H9 (cell line): Measurements from ENCODE around the gene GABBR2. TPM values are rescaled to one million over a fixed set of nuclear protein-coding genes. Genes with fewer than 3 reads are reported as not detected.

Experiments used
- DNase-seq: peaks from one replicate; pipeline ENCODE4 v3.0.0-alpha.2; 2017
- H2AFZ ChIP-seq: one replicate; pipeline ENCODE4 v1.6.1; 2013; ENCODE audit warnings: mild to moderate bottlenecking, low read length, control low read depth, moderate library complexity
- H2AK5ac ChIP-seq: 2 replicates; pipeline ENCODE4 v1.6.1; 2013; ENCODE audit warnings: low read length, control low read depth, mixed read lengths; ENCODE audit not compliant: insufficient read length
- H2BK120ac ChIP-seq: one replicate; pipeline ENCODE4 v1.6.1; 2013; ENCODE audit warnings: low read depth, mild to moderate bottlenecking, low read length, control low read depth, inconsistent platforms; ENCODE audit not compliant: poor library complexity, severe bottlenecking
- H2BK12ac ChIP-seq: 2 replicates; pipeline ENCODE4 v1.6.1; 2013; ENCODE audit warnings: low read length, control low read depth, mixed read lengths, low read depth; ENCODE audit not compliant: insufficient read length
- H2BK15ac ChIP-seq: 2 replicates; pipeline ENCODE4 v1.6.1; 2013; ENCODE audit warnings: low read depth, low read length, control low read depth
- H2BK20ac ChIP-seq: one replicate; pipeline ENCODE4 v1.6.1; 2013; ENCODE audit warnings: low read depth, mild to moderate bottlenecking, low read length, control low read depth, inconsistent platforms; ENCODE audit not compliant: poor library complexity, severe bottlenecking
- H2BK5ac ChIP-seq: 2 replicates; pipeline ENCODE4 v1.6.1; 2013; ENCODE audit warnings: low read length, control low read depth, mixed read lengths; ENCODE audit not compliant: insufficient read length
- H3K14ac ChIP-seq: 2 replicates; pipeline ENCODE4 v1.6.1; 2013; ENCODE audit warnings: low read length, control low read depth; ENCODE audit not compliant: insufficient read depth
- H3K18ac ChIP-seq: 2 replicates; pipeline ENCODE4 v1.6.1; 2013; ENCODE audit warnings: low read depth, mild to moderate bottlenecking, mixed read lengths, low read length, control low read depth; ENCODE audit not compliant: insufficient read length
- H3K23ac ChIP-seq: 2 replicates; pipeline ENCODE4 v1.6.1; 2013; ENCODE audit warnings: low read length, control low read depth, mixed read lengths, low read depth; ENCODE audit not compliant: insufficient read length
- H3K23me2 ChIP-seq: 2 replicates; pipeline ENCODE4 v1.6.1; 2013; ENCODE audit warnings: low read depth, mild to moderate bottlenecking, mixed read lengths, low read length, control low read depth; ENCODE audit not compliant: insufficient read length, poor library complexity, severe bottlenecking
- H3K27ac ChIP-seq: 2 replicates; pipeline ENCODE4 v1.5.1; 2013; ENCODE audit warnings: low read length, control low read depth, mixed read lengths, low read depth; ENCODE audit not compliant: insufficient read length
- H3K27me3 ChIP-seq: 2 replicates; pipeline ENCODE4 v1.6.1; 2013; ENCODE audit warnings: low read length, control low read depth, inconsistent platforms; ENCODE audit not compliant: insufficient read depth
- H3K4ac ChIP-seq: 2 replicates; pipeline ENCODE4 v1.6.1; 2013; ENCODE audit warnings: low read depth, mild to moderate bottlenecking, control low read depth, inconsistent platforms, low read length, moderate library complexity
- H3K4me1 ChIP-seq: 2 replicates; pipeline ENCODE4 v1.6.1; 2013; ENCODE audit warnings: low read length, control low read depth, inconsistent platforms; ENCODE audit not compliant: insufficient read depth
- H3K4me2 ChIP-seq: 2 replicates; pipeline ENCODE4 v1.6.1; 2013; ENCODE audit warnings: low read length, control low read depth, mixed read lengths; ENCODE audit not compliant: insufficient read length, insufficient read depth
- H3K56ac ChIP-seq: 2 replicates; pipeline ENCODE4 v1.6.1; 2013; ENCODE audit warnings: low read depth, mild to moderate bottlenecking, mixed read lengths, low read length, control low read depth; ENCODE audit not compliant: insufficient read length
- H3K79me1 ChIP-seq: 2 replicates; pipeline ENCODE4 v1.6.1; 2013; ENCODE audit warnings: low read depth, mild to moderate bottlenecking, moderate library complexity, low read length, control low read depth, inconsistent platforms; ENCODE audit not compliant: insufficient read depth, poor library complexity, severe bottlenecking
- H3K79me2 ChIP-seq: 2 replicates; pipeline ENCODE4 v1.6.1; 2013; ENCODE audit warnings: low read length, control low read depth, inconsistent platforms; ENCODE audit not compliant: insufficient read depth
- H3K9ac ChIP-seq: 2 replicates; pipeline ENCODE4 v1.6.1; 2013; ENCODE audit warnings: low read length, control low read depth, mixed read lengths; ENCODE audit not compliant: insufficient read length; ENCODE audit errors: extremely low read depth
- H3K9me3 ChIP-seq: one replicate; pipeline ENCODE4 v1.6.1; 2013; ENCODE audit warnings: low read depth, low read length, inconsistent platforms; ENCODE audit not compliant: control insufficient read depth
- H3T11ph ChIP-seq: one replicate; pipeline ENCODE4 v1.6.1; 2013; ENCODE audit warnings: mild to moderate bottlenecking, low read length, control low read depth, inconsistent platforms
- H4K20me1 ChIP-seq: one replicate; pipeline ENCODE4 v1.6.1; 2013; ENCODE audit not compliant: control insufficient read depth, insufficient read length, insufficient read depth
- H4K5ac ChIP-seq: 2 replicates; pipeline ENCODE4 v1.6.1; 2013; ENCODE audit warnings: low read depth, mild to moderate bottlenecking, mixed read lengths, low read length, control low read depth; ENCODE audit not compliant: insufficient read length
- H4K8ac ChIP-seq: replicated peaks from 2 replicates; pipeline ENCODE4 v1.6.1; 2013; ENCODE audit warnings: low read length, control low read depth, mixed read lengths, low read depth; ENCODE audit not compliant: insufficient read length
- H4K91ac ChIP-seq: 2 replicates; pipeline ENCODE4 v1.6.1; 2013; ENCODE audit warnings: low read depth, mild to moderate bottlenecking, moderate library complexity, mixed read lengths, low read length, control low read depth; ENCODE audit not compliant: insufficient read length
- H3K27ac Mint-ChIP-seq, 3 experiments: 2 replicates in 2 of 3; 3 replicates in 1 of 3; pipeline ENCODE4 v1.8.0; 2020 to 2021; ENCODE audit warnings: mixed read lengths in 3 of 3, mild to moderate bottlenecking in 1 of 3, moderate library complexity in 1 of 3
- H3K27me3 Mint-ChIP-seq: 2 replicates; pipeline ENCODE4 v1.8.0; 2021; ENCODE audit warnings: low read depth, mild to moderate bottlenecking, moderate library complexity, mixed read lengths
- H3K36me3 Mint-ChIP-seq, 3 experiments: 2 replicates in 2 of 3; 3 replicates in 1 of 3; pipeline ENCODE4 v1.8.0; 2020 to 2021; ENCODE audit warnings: low read depth in 3 of 3, mixed read lengths in 3 of 3; ENCODE audit not compliant: insufficient read depth in 1 of 3
- H3K4me1 Mint-ChIP-seq, 2 experiments: 2 replicates each; pipeline ENCODE4 v1.8.0; 2020; ENCODE audit warnings: mixed read lengths in 2 of 2
- H3K4me3 Mint-ChIP-seq, 2 experiments: 2 replicates in 1 of 2; 3 replicates in 1 of 2; pipeline ENCODE4 v1.8.0; 2020 to 2021; ENCODE audit warnings: mild to moderate bottlenecking in 2 of 2, mixed read lengths in 2 of 2, moderate library complexity in 1 of 2
- H3K9me3 Mint-ChIP-seq, 2 experiments: 2 replicates in 1 of 2; 3 replicates in 1 of 2; pipeline ENCODE4 v1.8.0; 2020; ENCODE audit warnings: mild to moderate bottlenecking in 2 of 2, mixed read lengths in 2 of 2, moderate library complexity in 1 of 2
- WGBS: extraction: QIAGEN DNeasy Blood & Tissue Kit; methylation state at CpG from one replicate; pipeline ENCODE4 v1.1.7; 2013; ENCODE audit warnings: missing lambda C conversion rate, low lambda C conversion rate, mixed read lengths; ENCODE audit not compliant: insufficient read length; ENCODE audit errors: extremely low coverage; 5-methylcytosine and 5-hydroxymethylcytosine counted together
- total RNA-seq: library from RNA; stranded (reverse); gene quantifications from 2 replicates; pipeline ENCODE4 v1.2.1, GENCODE V29; 2021
- TF ChIP-seq, protein P1 (sequence below): fragments of 200-600 bp; sonication (generic); conservative IDR thresholded peaks from 3 replicates; pipeline ENCODE4 v1.8.0; 2021; ENCODE audit warnings: antibody characterized with exemption, mild to moderate bottlenecking

GABBR2 gene
- total RNA-seq, 1 experiment from 2014 or later: 0.66 TPM

GRCh38 chr9:98551511-98552286 lies 157.0 kb downstream of the GABBR2 start:
- Histone ChIP-seq H4K5ac (no peak overlapping the region), H3K4ac (no peak overlapping the region), H3K79me1 (no peaks in the 10 kb centered on the region), H3K23me2 (no peaks in the 10 kb centered on the region), H4K20me1 (no peaks in the 10 kb centered on the region), H3K9ac (no peak overlapping the region), H3K9me3 (no peaks in the 10 kb centered on the region), H3K18ac (no peak overlapping the region), H3K56ac (no peak overlapping the region), H2BK5ac (no peak overlapping the region), H3T11ph (no peak overlapping the region), H2BK12ac (no peak overlapping the region), H3K27me3 (no peaks in the 10 kb centered on the region), H2AK5ac (no peak overlapping the region), H2AFZ (no peak overlapping the region), H3K23ac (no peak overlapping the region), H3K14ac (no peak overlapping the region), H2BK15ac (no peak overlapping the region), H4K91ac (no peak overlapping the region), H3K79me2 (no peaks in the 10 kb centered on the region; the same call in 1 of the 2 replicates), H3K27ac (no peak overlapping the region), H2BK20ac (no peak overlapping the region), H2BK120ac (no peak overlapping the region), H4K8ac (no peak overlapping the region), H3K4me1 (no peaks in the 10 kb centered on the region), H3K4me2 (no peak overlapping the region)
- H3K4me1 Mint-ChIP-seq: peaks cover 5 to 6% of the 10 kb centered on the region in 2 experiments; a peak in 3 of 4 replicates
- peaks cover 4% of the 10 kb centered on the region for H3K27me3 Mint-ChIP-seq
- no CpG with 5 or more reads among the region's 11 CpGs for WGBS
- no peaks in the 10 kb centered on the region for H3K9me3 Mint-ChIP-seq
- no peak overlapping the region for H3K4me3 Mint-ChIP-seq
- H3K27ac Mint-ChIP-seq: no peak overlapping the region; a peak in 1 of 7 replicates
- DNase-seq: no peak
- TF ChIP-seq, protein P1, sequence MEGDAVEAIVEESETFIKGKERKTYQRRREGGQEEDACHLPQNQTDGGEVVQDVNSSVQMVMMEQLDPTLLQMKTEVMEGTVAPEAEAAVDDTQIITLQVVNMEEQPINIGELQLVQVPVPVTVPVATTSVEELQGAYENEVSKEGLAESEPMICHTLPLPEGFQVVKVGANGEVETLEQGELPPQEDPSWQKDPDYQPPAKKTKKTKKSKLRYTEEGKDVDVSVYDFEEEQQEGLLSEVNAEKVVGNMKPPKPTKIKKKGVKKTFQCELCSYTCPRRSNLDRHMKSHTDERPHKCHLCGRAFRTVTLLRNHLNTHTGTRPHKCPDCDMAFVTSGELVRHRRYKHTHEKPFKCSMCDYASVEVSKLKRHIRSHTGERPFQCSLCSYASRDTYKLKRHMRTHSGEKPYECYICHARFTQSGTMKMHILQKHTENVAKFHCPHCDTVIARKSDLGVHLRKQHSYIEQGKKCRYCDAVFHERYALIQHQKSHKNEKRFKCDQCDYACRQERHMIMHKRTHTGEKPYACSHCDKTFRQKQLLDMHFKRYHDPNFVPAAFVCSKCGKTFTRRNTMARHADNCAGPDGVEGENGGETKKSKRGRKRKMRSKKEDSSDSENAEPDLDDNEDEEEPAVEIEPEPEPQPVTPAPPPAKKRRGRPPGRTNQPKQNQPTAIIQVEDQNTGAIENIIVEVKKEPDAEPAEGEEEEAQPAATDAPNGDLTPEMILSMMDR: no peak
- no peaks in the 10 kb centered on the region for H3K36me3 Mint-ChIP-seq
